Measurements from ENCODE around the gene PAGE4. TPM values are rescaled to one million over a fixed set of nuclear protein-coding genes. Genes with fewer than 3 reads are reported as not detected.
A peak's percentile ranks its signal among the peaks of the same experiment; 100 is the strongest.

Gene PAGE4
- total and polyA plus RNA-seq, 2 of the 13 experiments (the other 11 are each of a cell fraction or from before 2014, with no cell fraction given): 1.1 TPM; not detected in 1

- TF ChIP-seq MTERF4 (CRISPR knock-in tag; IDR thresholded peaks at IDR 0.05): 0 out of 2 replicates have a peak, but pooled peaks have one; percentile 36
- no peak for TF ChIP-seq SMAD1 (CRISPR knock-in tag; IDR thresholded peaks at IDR 0.05; ENCODE audit: borderline replicate concordance, low read depth)
- no peak for TF ChIP-seq MLX (CRISPR knock-in tag; IDR thresholded peaks at IDR 0.05)
- TF ChIP-seq SOX6 (IDR thresholded peaks at IDR 0.05): no peak
- peak; percentile 8; the same call in 1 of the 2 replicates for TF ChIP-seq SOX6 (CRISPR knock-in tag; IDR thresholded peaks at IDR 0.05)
- TF ChIP-seq ZNF251 (CRISPR knock-in tag; IDR thresholded peaks at IDR 0.05): no peak
- TF ChIP-seq ETS1 (CRISPR knock-in tag; IDR thresholded peaks at IDR 0.05): no peak
- TF ChIP-seq KDM2A (CRISPR knock-in tag; IDR thresholded peaks at IDR 0.05; ENCODE audit: borderline replicate concordance, low read depth): peak; percentile 36; the same call in 1 of the 2 replicates
- no peak for TF ChIP-seq HIVEP1 (CRISPR knock-in tag; IDR thresholded peaks at IDR 0.05)
- TF ChIP-seq NPAS2 (CRISPR knock-in tag; IDR thresholded peaks at IDR 0.05; ENCODE audit: borderline replicate concordance): no peak
- peak; percentile 55 for TF ChIP-seq YY1 (IDR thresholded peaks at IDR 0.05; ENCODE audit: insufficient read depth, insufficient replicate concordance, low read depth, low read length)
- TF ChIP-seq MAZ (IDR thresholded peaks at IDR 0.05; ENCODE audit: borderline replicate concordance, low read depth, low read length): no peak
- peak; percentile 50 for TF ChIP-seq MAZ (CRISPR knock-in tag; IDR thresholded peaks at IDR 0.05; ENCODE audit: low read depth)
- no peak for TF ChIP-seq ZNF768 (CRISPR knock-in tag; IDR thresholded peaks at IDR 0.05)
- TF ChIP-seq HNRNPH1 (optimal IDR thresholded peaks at IDR 0.05; ENCODE audit: low read depth, low read length): peak; percentile 65
Observed at GRCh38 chrX:49878834-49879655, 49.9 kb downstream of the PAGE4 start, which contains the start of gene USP27X (continued).
